ENCODE measurements around the gene CASP2. TPM values are rescaled to one million over a fixed set of nuclear protein-coding genes. Genes with fewer than 3 reads are reported as not detected.

The CASP2 gene
- total RNA-seq, 1 donor from 2014 or later = 39.8 TPM

DNA sequence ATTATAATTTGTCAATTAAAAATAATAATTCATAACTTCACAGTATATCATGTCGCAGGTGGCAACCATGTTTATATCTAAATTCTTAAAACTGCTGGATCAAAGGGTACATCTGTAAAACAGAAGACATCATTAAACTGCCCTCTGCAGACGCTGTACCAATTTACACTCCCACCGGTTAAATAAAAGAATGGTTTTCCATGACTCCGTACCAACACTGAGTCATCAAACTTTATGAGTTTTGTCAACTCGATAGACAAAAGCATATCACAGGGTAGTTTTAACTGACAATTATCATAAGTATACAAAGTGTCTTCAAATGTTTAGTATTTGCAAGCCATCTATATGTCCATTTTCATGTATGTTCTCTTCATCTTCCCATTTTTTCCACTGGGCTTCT is 30.6 kb upstream of the CASP2 start:
- Mint-ChIP-seq H3K36me3 (no peaks in the 10 kb centered on the region), H3K4me3 (no peak overlapping the region)

DNA sequence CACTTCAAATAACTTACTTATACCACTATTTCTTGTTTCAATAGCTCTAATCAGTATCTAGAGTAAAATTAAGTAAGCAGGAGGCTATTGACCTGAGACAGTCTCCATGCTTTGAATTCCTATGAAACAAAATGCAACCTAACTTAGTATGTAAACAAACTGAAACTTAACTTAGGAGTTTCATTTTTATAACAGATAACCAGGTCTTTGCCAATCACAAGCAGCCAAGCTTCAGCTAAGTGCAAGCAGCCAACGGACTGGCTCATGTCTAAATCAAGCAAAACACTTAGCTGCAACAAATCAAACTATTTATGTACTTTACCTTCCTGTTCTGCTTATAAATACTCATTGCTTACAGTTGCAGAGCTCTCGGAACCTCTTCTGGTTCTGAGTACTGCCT is 29.3 kb upstream of the CASP2 start:
- peaks cover 7% of the 10 kb centered on the region for H3K9me3 Mint-ChIP-seq
- H3K4me1 Mint-ChIP-seq = peaks cover 6% of the 10 kb centered on the region
- DNase-seq (ENCODE audit: low spot score) = no peak
- H2AFZ ChIP-seq (replicated peaks) = no peak overlapping the region
- peaks cover 3% of the 10 kb centered on the region for H3K27me3 Mint-ChIP-seq (ENCODE audit: insufficient read depth, low read depth)
- H3K79me2 ChIP-seq (ENCODE audit: low read depth) = no peaks in the 10 kb centered on the region
- no peak overlapping the region for H3K4me2 ChIP-seq
- no peaks in the 10 kb centered on the region for H3K27me3 ChIP-seq
- TF ChIP-seq, protein P1, sequence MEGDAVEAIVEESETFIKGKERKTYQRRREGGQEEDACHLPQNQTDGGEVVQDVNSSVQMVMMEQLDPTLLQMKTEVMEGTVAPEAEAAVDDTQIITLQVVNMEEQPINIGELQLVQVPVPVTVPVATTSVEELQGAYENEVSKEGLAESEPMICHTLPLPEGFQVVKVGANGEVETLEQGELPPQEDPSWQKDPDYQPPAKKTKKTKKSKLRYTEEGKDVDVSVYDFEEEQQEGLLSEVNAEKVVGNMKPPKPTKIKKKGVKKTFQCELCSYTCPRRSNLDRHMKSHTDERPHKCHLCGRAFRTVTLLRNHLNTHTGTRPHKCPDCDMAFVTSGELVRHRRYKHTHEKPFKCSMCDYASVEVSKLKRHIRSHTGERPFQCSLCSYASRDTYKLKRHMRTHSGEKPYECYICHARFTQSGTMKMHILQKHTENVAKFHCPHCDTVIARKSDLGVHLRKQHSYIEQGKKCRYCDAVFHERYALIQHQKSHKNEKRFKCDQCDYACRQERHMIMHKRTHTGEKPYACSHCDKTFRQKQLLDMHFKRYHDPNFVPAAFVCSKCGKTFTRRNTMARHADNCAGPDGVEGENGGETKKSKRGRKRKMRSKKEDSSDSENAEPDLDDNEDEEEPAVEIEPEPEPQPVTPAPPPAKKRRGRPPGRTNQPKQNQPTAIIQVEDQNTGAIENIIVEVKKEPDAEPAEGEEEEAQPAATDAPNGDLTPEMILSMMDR (IDR thresholded peaks at IDR 0.05) = no peak
- TF ChIP-seq EZH2phosphoT487 (IDR thresholded peaks at IDR 0.05) = no peak
- H4K20me1 ChIP-seq (ENCODE audit: low read depth) = no peaks in the 10 kb centered on the region
- no peak overlapping the region for H3K4me3 ChIP-seq
- H3K4me3 Mint-ChIP-seq = no peak overlapping the region
- no peak overlapping the region for H3K27ac Mint-ChIP-seq
- no peaks in the 10 kb centered on the region for H3K4me1 ChIP-seq
- H3F3A ChIP-seq (ENCODE audit: low read depth) = peaks cover 4% of the 10 kb centered on the region
- H3K9ac ChIP-seq = no peak overlapping the region
- no peaks in the 10 kb centered on the region for H3K9me3 ChIP-seq (ENCODE audit: low read depth)
- H3K36me3 Mint-ChIP-seq = peaks cover 3% of the 10 kb centered on the region
- no peak overlapping the region for H3K27ac ChIP-seq
- H3K36me3 ChIP-seq = no peaks in the 10 kb centered on the region

More for the DNA sequence above, 30.6 kb upstream of the CASP2 start:
- H3K27me3 ChIP-seq = no peaks in the 10 kb centered on the region
- no peaks in the 10 kb centered on the region for H3K79me2 ChIP-seq (ENCODE audit: low read depth)
- H3K9ac ChIP-seq = no peak overlapping the region
- no peaks in the 10 kb centered on the region for H3K4me1 ChIP-seq
- Mint-ChIP-seq H3K27ac (no peak overlapping the region), H3K9me3 (peaks cover 13% of the 10 kb centered on the region), H3K4me1 (no peaks in the 10 kb centered on the region), H3K27me3 (ENCODE audit: insufficient read depth, low read depth) (peaks cover 3% of the 10 kb centered on the region)
- no peaks in the 10 kb centered on the region for H3K9me3 ChIP-seq (ENCODE audit: low read depth)
- TF ChIP-seq EZH2 (IDR thresholded peaks at IDR 0.05) (no peak), EZH2phosphoT487 (IDR thresholded peaks at IDR 0.05) (no peak)
- TF ChIP-seq, protein P1 (IDR thresholded peaks at IDR 0.05) = no peak
- H3K4me3 ChIP-seq = no peak overlapping the region
- no peaks in the 10 kb centered on the region for H3F3A ChIP-seq (ENCODE audit: low read depth)
- H3K4me2 ChIP-seq = no peak overlapping the region
- no peak overlapping the region for H2AFZ ChIP-seq (replicated peaks)
- no peak for DNase-seq (ENCODE audit: low spot score)
- H3K27ac ChIP-seq = no peak overlapping the region
- no peaks in the 10 kb centered on the region for H4K20me1 ChIP-seq (ENCODE audit: low read depth)
- H3K36me3 ChIP-seq = no peaks in the 10 kb centered on the region

DNA sequence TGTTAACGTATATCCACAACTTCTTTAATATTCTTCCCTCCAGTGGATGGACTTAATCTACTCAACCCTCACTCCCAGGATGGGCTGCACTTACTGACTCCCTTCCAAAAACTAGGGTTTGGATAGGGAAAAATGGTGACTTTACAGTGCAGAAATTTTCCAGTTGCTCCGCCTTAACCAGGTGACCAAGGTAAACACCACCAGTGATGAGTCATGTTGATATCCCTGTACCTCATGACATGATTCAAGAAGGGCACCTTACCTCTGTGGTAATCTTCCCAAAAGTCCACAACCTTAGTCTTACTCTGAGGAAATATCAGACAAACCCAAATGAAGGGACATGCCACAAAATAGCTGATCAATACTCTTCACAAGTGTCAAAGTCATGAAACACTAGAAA is 28.4 kb upstream of the CASP2 start:
- H3K9me3 ChIP-seq (ENCODE audit: low read depth) = no peaks in the 10 kb centered on the region
- peaks cover 8% of the 10 kb centered on the region for H3K36me3 Mint-ChIP-seq
- H2AFZ ChIP-seq (replicated peaks) = no peak overlapping the region
- no peaks in the 10 kb centered on the region for H3K36me3 ChIP-seq
- TF ChIP-seq, protein P1 (IDR thresholded peaks at IDR 0.05) = no peak
- TF ChIP-seq EZH2 (IDR thresholded peaks at IDR 0.05) (no peak), EZH2phosphoT487 (IDR thresholded peaks at IDR 0.05) (no peak)
- no peaks in the 10 kb centered on the region for H4K20me1 ChIP-seq (ENCODE audit: low read depth)
- H3K4me3 ChIP-seq = no peak overlapping the region
- no peak overlapping the region for H3K27ac Mint-ChIP-seq
- peaks cover 4% of the 10 kb centered on the region for H3F3A ChIP-seq (ENCODE audit: low read depth)
- H3K9me3 Mint-ChIP-seq = peaks cover 4% of the 10 kb centered on the region
- H3K79me2 ChIP-seq (ENCODE audit: low read depth) = no peaks in the 10 kb centered on the region
- H3K27me3 ChIP-seq = no peaks in the 10 kb centered on the region
- H3K27ac ChIP-seq = no peak overlapping the region
- peaks cover 10% of the 10 kb centered on the region for H3K4me1 Mint-ChIP-seq
- H3K27me3 Mint-ChIP-seq (ENCODE audit: insufficient read depth, low read depth) = peaks cover 3% of the 10 kb centered on the region
- no peak overlapping the region for H3K4me3 Mint-ChIP-seq
- no peak overlapping the region for H3K4me2 ChIP-seq
- H3K4me1 ChIP-seq = no peaks in the 10 kb centered on the region
- H3K9ac ChIP-seq = no peak overlapping the region
- DNase-seq (ENCODE audit: low spot score) = no peak

Data from neural progenitor cell (in vitro differentiated cells).